C4-2B (cell line): ENCODE measurements around the gene LHFPL6.

Source experiments
- H3K27ac ChIP-seq: fragments of 450-650 bp; 2 replicates; pipeline ENCODE4 v1.5.1; 2017
- ZFX ChIP-seq: fragments of 450-650 bp; IDR thresholded peaks from 2 replicates; pipeline ENCODE4 v1.6.1; 2017
- TF ChIP-seq, protein P1 (sequence below): fragments of 450-650 bp; conservative IDR thresholded peaks from 2 replicates; pipeline ENCODE4 v1.5.1; 2017; ENCODE audit warnings: mild to moderate bottlenecking

LHFPL6 gene

GRCh38 chr13:39527961-39528660 is 74.9 kb downstream of the LHFPL6 start:
- no peak overlapping the region for H3K27ac ChIP-seq
- TF ChIP-seq, protein P1, sequence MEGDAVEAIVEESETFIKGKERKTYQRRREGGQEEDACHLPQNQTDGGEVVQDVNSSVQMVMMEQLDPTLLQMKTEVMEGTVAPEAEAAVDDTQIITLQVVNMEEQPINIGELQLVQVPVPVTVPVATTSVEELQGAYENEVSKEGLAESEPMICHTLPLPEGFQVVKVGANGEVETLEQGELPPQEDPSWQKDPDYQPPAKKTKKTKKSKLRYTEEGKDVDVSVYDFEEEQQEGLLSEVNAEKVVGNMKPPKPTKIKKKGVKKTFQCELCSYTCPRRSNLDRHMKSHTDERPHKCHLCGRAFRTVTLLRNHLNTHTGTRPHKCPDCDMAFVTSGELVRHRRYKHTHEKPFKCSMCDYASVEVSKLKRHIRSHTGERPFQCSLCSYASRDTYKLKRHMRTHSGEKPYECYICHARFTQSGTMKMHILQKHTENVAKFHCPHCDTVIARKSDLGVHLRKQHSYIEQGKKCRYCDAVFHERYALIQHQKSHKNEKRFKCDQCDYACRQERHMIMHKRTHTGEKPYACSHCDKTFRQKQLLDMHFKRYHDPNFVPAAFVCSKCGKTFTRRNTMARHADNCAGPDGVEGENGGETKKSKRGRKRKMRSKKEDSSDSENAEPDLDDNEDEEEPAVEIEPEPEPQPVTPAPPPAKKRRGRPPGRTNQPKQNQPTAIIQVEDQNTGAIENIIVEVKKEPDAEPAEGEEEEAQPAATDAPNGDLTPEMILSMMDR: no peak
- TF ChIP-seq ZFX: no peak

DNA sequence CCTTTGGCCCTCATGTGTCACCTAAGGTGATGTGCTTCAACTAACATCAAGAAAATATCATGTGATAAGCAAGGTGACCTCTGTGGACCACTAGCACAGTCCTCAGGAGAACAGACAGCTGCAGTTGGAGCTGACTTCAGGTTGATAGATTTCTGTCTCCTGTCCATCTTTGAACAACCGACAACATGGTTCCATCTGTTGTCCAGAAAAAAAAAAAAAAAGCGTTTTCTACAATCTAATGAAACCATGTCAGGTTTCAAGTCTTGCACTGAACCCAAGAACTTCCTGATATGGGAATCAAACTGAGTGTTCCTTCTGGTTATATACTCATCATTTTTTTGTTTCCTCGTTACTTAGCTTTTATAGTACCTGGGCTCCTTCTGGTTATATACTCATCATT is 75.7 kb downstream of the LHFPL6 start:
- H3K27ac ChIP-seq: no peak overlapping the region
- TF ChIP-seq, protein P1: no peak
- TF ChIP-seq ZFX: no peak

DNA sequence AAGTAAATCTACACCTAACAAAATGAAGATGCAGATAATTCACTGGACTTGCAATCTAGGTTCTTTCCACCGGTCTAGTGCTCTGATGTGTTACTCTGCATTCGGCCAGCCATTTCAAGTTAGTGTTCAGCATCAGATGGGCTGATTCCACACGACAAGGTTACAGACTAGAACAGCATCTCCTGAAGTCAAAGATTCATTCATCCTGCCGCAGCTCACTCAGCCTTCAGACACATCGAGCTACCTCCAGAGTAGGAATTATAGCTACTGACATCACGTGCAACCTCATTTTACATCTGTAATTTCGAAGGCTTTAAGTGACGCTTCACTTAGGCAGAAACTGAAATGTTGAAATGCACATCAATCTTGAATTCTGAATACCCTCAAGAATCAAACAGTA is 76.5 kb downstream of the LHFPL6 start:
- no peak for TF ChIP-seq ZFX
- TF ChIP-seq, protein P1: no peak
- no peak overlapping the region for H3K27ac ChIP-seq

DNA sequence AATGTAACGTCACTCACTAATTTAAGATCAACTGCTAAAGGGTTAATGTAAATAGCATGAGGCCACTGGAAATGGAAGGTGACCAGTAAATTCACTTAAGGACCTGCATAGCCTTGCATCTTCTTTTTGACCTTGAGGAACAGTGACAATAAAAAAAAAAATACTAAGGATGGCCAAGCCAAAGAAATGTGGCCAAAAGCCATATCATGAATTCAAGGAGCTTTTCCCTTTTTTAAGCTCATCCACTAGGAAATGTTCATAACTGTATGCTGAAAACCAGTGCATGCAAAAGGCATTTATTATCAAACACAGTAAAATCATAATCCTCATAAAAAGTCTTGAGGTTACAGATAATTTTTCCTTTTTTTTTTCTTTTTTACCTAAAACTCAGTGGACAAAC is 77.5 kb downstream of the LHFPL6 start:
- TF ChIP-seq ZFX: no peak
- TF ChIP-seq, protein P1: no peak
- no peak overlapping the region for H3K27ac ChIP-seq

DNA sequence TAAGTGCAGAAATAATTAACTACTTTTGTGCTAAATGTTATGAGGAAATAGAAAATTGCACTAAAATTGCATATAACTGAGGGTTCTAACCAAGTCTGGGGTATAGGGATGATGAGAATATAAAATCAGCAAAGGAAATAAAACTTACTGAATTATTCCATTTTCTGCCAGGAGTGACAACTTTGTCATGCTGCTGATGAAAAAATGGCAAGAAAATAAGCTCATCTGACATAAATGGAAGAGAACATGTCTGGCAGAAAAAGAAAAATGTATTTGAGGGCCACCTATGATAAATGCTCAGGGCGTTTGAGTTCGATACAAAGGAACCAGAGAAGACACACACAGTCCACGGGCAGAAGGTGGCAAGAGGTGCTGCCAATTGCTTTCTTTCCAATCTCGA is 78.2 kb downstream of the LHFPL6 start:
- H3K27ac ChIP-seq: no peak overlapping the region
- TF ChIP-seq, protein P1: no peak
- TF ChIP-seq ZFX: no peak

- no peak for TF ChIP-seq ZFX
- TF ChIP-seq, protein P1: no peak
- H3K27ac ChIP-seq: no peak overlapping the region
These were observed 80.7 kb downstream of the LHFPL6 start for GRCh38 chr13:39522329-39522728.

GRCh38 chr13:39521701-39522100 is 81.3 kb downstream of the LHFPL6 start:
- H3K27ac ChIP-seq: no peak overlapping the region
- TF ChIP-seq, protein P1: no peak
- TF ChIP-seq ZFX: no peak
